ENCODE measurements around the gene PLXNC1.
A peak's percentile ranks its signal among the peaks of the same experiment; 100 is the strongest.

Gene PLXNC1

DNA sequence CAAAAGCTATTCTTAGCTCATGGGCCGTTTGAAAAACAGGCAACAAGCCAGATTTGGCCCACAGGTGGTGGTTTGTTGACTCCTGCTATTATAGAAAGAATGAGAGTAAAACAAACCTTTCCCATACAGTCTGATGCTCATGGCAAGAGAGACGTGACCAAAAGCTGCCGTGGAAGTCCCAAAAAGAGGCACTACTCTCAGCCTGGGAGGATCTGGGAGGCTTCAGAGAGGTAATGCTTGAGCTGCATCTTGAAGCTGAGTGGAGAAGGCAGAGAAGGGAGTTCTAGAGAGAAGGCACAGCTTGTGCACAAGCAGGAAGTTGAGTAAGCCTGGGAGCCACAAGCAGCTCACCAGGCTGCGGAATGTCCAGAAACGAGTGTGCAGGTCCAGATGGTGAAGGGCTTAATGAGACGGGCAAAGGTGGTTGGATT, 9.6 kb downstream of the PLXNC1 start:
- peak; percentile 31 for DNase-seq (ENCODE audit: low spot score)

DNA sequence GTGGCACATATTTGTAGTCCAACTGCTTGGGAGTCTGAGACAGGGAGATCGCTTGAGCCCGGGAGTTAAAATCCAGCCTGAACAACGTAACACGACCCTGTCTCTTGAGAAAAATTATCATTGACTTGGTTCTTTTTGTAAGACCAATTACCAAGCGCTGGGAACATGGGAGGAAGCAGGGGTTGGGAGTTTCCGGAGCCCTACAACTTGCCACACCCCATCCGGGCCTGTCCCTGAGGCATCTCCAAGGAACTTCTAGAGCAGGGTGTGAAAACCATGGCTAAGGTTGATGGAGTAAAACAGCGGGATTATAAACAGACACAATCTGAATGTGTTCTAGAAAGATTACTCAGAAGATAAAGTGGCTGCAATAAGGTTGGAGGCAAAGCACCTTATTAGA, 10.3 kb downstream of the PLXNC1 start:
- no peak for DNase-seq (ENCODE audit: low spot score)

DNA sequence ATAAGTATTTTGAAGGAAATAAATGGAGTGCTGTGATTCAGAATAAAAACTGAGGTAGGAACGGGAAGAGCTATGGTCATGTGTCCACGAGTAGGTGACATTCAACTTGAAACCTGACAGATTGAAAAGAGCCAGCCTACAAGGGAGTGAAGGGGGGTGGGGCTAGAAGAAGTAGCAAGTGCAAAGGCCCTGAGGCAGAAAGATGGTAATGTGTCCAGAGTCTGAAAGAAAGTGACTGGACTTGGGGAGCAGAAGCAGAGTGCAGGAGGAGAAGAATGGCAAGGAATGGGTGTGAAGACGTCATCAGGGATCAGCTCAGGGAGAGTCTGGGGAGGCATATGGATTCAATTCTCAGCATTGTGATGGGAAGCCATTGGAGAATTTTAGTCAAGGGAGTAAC, 13.7 kb downstream of the PLXNC1 start:
- no peak for DNase-seq (ENCODE audit: low spot score)

DNA sequence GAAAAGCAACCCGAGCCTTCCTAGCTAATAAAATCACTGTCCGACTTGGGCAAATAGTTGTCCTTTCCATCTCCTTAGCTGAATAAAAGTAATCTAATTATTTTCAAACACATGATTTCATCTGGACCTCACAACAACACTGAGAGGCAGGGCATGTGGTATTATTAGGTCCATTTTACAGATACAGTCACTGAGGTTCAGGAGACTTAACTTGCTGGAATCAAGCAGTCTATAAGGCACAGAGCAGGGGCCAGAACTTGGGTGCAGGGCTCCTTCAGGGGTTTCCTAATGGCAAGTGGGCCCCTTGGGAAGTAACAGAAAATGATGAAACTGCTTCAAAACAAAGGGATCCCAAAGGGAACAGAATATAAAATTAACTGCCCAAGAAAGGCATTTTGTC, 15.5 kb downstream of the PLXNC1 start:
- no peak for DNase-seq (ENCODE audit: low spot score)

DNA sequence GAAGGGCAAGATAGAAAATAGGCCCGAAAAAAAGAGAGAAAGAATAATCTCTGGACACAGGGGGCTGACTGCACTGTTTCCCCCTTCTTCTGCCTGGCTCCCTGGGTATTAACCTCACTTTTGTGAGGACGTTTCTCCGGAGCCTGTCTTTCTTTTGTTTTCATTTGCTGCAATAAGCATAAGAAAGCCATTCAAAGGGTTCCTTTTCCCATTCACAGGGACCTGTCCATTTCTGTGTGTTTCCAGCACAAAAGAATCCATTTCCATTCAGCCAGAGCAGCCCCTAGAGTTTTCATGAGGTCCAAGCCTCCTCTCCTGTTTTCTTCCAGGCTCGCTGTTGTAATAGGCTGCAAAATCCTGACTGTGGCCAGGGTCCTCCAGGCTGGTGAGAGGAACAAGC, 16.8 kb downstream of the PLXNC1 start:
- no peak for DNase-seq (ENCODE audit: low spot score)

DNA sequence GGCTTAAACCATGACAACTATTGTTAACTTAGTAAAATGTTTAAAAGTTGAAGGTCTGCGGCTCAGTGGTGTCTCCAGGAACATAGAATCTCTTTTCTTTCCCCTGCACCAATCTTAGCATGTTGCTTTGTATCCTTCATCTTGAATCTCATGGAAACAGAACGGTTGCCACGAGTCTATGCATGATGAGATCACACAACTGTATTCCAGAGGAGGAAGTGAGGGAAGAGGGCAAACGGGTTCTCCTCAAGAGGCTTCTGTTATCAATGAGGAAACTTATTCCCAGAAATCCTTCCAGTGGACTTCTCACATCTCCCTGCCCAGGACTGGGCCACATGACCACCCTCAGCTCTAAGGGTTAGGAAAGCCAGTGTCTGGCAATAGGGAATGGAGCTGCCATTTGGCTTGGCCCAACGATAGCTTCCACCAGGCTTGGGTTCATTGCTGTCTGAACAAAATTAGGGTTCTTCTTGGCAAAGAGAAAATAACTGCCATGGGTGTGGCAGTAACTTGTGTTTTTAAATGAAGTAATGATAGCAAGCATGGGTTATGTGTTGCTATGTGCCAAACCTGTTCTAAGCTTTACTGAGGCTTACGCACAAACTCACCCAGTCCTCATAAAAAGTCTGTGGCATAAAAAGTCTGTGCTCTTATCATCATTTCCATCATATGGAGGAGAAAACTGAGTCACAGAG, 17.4 kb downstream of the PLXNC1 start:
- no peak for DNase-seq (ENCODE audit: low spot score)

DNA sequence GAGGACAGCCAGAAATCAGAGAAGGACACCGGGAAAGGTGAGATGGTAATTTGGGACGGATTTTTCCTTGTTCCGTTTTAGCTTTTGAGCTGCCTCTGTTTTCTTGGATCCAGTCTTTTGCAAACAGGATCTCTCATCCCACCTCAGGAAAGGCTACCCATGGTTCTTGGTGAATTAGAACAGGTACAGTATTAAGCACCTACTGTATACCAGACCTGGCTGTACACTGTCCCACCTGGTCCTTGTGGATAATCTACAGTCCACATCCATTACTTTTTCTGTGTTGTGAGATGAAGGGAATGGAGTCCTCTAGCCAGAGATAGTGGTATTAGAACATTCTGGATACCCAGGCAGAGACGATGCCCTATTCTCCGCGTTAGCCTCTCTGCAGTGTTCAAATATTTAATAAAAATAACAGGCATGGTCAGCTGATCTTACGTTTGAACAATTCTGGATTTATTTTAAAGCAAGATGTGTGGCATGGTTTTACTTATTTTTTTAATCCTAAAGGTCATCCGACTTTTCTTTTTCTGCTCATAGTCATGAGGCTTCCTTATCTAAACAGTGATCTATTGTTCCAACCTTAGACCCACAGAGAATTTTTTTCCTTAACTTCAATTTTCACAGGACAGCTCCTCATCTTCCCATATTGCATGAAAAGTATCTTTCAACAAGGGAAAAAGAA, 18.8 kb downstream of the PLXNC1 start:
- DNase-seq (ENCODE audit: low spot score): no peak

DNA sequence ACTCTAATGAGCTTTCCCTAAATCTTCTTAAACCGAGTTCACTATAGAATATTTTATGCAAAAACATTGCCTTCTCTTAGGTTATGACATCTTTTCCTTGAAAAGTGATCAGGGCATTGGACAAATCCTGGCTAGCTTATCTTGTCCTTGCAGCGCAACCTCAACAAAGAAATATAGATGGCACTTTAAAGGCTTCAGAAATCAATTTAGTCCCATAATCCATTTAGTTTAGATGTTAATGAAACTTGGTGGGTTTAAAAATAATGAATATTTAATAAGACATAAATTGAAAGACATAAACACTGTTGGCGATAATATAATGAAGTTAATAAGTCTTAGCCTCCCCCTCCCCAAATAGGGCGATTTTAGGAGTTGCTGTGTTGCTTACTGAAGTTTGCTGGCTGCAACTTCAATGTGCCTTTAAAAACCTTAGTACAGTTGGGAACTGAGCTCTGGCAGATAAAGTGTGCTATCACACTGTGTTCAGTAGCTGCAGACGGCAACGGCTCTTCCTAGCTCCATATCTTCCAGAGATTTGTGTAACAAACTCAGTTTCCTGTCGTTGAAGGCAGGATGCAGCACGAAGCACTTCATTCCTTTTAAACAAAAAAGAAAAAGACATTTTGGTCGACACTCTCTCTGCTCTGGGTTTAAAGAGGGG, 19.5 kb downstream of the PLXNC1 start:
- no peak for DNase-seq (ENCODE audit: low spot score)

DNA sequence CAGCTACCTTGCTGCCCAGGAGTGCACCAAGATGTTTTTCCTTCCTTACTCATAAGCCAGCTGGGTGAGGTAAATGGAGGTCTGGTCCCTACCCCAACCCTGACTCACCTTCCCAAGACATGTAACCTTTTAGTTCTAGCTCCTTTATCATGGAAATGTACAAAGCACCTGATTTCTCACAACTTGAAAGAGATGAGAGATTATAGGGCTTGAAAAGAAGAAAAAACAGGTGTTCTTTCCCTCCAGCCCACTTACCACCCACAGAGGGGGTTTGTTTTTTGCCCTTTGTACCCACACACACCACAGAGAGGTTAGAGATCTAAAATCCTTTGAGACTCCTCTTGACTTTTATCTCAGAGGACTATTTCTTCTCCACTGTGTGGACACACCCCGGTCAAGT, 21.1 kb downstream of the PLXNC1 start:
- no peak for DNase-seq (ENCODE audit: low spot score)

DNA sequence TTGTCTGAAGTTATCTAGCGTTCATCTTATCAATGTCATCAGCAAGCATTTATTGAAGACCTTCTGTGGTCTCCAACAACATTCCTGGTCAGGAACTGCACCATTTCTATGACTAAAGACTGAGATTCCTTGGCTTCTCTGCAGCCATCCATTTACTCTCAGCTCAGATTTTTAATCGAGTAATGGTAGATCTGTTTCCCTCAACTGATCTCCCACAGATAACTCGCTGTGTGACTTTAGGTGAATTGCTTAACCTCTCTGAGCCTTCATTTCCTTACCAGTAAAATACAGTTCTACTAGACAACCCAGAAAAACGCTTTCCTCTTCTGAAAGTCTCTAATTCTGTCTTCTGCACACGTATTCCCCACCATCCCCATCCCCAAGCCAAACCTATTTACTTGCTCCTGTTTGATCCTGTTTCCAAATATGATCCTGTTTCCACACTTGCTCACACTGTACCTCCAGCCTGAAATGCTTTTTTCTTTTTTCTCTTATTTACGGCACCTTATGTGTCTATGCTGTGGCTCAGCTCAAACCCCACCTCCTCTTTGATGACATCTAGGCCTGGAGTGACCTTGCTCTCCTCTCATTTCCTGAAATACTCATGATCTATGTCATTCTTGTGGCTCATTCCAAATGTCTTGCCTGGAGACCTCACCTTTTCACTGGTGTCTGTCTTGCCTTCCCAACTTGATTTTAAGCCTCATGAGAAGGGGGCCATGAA, 21.8 kb downstream of the PLXNC1 start:
- DNase-seq (ENCODE audit: low spot score): no peak

DNA sequence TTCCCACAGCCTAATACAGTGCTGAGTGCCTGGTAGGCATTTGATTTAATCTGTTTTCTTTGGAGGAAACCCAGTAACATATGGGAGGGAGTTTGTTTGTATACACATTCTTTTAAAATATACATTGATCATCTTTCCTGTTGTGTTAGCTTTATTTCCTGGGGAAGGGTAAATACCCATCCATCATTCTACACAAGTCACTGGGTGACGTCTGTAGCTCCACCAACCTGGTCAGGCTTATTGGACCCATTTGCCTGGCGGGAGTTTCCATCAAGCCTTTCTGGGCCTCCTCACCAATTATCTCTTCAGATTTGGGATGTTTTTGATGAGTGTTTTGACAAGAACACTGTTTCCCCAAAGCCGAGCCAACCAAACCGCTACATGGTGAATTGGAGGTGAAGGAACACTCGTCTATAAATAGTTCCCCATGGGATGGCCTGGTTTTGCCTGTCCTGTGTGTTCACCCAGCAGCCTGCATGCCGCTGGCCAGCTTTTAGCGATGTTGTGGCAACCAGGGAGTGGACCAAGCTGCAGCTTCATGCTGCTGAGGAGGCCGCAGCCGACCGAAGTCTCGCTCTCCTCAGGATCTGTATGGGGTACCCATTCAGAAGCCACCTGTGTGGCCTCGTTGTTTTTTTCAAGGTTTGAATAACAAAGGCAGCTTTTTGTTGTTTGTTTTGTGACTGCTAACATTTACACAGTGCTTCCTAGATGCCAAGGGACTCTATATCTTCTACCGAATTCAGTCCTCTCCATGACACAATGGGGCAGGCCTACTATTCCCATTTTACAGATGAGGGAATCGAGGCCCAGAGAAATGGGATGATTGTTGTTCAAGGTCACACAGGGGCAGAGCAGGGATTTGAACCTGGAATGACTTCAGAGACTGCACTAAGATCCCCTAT, 22.6 kb downstream of the PLXNC1 start:
- DNase-seq (ENCODE audit: low spot score): no peak

DNA sequence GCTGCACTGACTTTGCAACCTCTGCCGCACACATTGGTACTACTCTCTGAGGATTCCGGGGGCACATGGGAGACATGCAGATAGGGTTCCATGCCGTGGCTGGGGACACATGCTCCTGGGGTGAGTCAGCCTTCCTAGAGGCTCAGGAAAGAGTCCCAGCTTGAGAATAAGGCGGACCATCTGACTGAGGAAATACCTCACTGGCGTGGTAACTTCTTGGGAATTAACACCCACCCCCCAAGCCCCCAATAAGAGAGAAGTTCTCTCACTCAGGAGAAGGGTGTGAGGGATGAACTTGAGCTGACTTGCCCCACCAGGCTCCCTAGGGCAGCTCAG, 23.2 kb downstream of the PLXNC1 start:
- no peak for DNase-seq (ENCODE audit: low spot score)

DNA sequence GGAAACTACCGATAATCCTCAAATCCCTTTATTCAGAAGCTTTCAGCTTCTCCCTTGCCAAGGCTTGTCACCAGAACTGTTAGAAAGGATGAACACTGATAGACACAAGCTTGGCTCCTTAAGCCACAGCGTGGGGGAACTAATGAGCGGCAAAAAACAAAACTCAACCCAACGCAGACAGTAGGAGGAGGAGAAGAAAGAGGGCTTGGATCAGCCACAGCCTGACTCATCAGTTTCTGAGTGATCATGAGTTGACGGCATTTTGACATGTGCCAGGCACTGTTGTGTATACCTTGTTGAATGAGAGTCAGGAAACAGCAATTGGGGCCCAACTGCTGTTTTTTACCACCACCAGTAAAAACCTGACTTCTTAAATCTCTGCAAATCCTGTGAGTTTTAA, 23.7 kb downstream of the PLXNC1 start:
- no peak for DNase-seq (ENCODE audit: low spot score)

DNA sequence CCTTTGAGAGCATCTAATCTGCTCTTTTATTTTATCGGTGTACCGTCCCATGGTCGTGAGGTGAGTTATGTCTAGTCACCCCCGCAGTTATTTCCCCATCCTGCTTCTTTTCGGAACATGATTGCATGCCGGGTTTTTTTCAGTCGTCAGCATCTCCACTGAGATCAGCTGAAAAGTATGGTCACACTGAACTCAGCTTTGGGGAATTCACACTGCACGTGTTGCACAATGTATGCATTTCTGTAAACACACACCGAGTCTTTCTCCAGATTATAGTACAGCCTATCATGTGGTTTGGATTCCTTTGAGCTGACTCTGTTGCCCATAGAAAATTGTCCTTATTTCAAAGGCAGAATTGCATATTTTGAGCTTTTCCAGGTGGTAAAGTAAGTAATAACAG, 24.6 kb downstream of the PLXNC1 start:
- no peak for DNase-seq (ENCODE audit: low spot score)

DNA sequence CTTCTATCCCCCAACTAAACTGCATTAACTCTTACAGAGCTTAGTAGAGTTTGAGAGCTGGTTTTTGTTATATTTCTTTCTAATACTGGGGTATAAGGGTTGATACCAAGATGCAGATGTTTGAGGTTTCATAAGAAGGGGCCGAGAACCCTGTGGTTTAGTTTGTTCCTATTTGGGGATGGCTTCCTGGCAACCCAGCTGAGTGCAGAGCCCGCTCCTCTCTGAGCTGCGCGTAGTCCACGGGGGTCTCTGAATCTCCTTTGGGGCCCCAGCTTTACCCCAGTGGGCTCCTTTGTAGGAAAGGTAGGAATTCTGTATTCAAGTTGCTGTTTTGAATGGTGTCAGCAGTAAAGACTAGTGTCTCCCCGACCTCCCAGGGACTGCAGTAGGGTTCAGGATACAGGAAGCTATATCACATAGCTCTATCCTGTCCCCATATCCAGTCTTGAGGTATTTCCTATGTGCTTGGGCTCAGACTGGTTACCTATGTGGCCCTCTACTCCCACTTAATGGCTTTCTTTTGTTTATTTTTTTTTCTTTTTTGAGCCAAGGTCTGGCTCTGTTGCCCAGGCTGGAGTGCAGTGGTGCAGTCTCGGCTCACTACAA, 25.4 kb downstream of the PLXNC1 start:
- no peak for DNase-seq (ENCODE audit: low spot score)

DNA sequence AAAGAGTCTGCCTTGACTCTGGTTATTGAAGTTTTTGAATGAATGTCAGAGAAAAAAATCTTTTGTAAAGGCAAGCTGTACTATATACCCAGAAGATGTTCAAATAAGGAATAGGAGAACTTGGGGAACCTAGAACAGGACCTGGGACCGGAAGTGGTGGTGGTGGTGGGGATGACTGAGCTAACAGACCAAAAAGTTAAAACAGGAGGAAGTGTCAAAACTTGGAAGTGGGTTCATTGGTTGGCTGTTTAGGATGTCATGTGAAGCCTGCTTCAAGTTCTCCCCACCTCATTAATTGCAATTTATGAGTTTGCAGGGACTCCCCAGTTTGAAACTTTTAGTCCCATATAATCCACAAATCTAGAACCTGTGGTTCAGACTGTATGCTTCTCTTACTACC, 26.2 kb downstream of the PLXNC1 start:
- DNase-seq (ENCODE audit: low spot score): no peak

DNA sequence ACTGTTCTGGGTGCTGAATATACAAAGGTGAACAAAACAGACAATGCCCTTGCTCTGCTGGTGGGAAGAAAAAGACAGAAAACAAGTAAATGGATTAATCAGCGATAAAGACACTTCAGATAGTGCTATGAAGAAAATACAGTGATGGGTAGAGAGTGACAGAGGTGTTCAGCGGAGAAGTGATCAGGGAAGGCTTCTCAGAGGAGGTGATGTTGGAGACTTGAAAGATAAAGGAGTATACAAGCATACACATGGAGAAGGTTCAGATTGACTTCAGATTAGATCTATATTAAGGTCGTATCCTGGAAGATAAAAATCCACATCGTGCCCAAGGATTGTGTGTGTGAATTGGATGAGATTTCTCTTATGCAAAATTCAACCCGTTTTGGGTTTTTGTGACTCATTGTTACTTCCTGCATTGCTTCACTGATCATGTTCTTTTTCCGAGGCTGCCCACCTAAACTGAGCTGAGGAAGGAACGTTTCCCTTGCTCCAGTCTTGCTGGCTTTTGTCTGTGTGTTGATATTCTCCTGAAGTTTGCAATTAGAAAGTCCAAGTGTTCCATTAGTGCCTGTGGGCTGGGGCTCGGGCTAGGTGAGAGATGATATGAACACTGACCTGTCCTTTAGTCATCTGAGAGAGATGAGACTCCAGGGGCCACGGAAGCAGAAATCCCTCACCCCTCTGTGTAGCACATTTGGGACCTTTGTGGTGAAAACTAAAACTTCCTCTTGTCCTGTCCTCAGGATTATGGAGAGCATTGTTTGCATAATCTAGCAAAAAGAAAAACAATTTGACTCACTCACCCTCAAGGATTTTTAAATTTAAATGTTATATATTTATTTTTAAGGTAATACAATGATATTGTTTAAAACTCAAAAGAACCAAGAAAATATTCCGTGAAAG, 27.6 kb downstream of the PLXNC1 start:
- DNase-seq (ENCODE audit: low spot score): no peak

DNA sequence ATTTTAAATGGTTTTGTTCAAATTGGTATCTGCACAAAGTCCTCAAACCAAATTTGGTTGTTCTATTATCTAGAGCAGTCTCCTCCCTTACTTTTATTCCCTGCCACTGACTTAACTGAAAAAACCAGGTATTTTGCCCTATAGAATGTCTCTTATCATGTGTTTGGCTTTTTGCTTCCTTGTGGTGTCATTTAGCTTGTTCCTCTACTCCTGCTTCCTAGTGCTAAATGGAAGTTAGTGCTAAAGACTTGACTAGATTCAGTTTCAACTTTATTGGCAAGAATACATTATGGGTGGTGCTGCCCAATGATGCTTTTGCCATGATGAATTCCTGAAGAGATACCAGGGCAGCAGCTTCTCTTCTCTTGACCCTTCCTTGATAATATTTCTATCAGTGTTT, 29.7 kb downstream of the PLXNC1 start:
- DNase-seq (ENCODE audit: low spot score): no peak

DNA sequence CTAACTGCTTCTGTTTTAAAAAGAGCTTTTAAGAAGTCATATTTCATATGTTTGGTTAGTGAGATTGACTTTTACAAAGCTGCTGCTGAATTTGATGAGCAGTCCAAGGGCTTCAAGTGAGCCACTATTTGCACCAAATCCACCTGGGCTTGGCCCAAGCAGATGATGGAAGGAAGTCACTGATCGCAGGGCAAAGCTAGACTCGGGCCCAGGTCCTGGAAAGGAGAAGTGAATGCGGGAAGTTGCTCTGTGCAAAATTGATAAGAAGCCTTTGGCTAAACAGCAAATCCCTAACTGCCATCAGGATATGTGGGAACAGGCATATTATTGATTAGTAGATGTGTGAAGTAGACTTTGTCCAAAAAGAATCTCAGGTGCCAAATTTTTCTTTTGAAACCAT, 30.5 kb downstream of the PLXNC1 start:
- no peak for DNase-seq (ENCODE audit: low spot score)

DNA sequence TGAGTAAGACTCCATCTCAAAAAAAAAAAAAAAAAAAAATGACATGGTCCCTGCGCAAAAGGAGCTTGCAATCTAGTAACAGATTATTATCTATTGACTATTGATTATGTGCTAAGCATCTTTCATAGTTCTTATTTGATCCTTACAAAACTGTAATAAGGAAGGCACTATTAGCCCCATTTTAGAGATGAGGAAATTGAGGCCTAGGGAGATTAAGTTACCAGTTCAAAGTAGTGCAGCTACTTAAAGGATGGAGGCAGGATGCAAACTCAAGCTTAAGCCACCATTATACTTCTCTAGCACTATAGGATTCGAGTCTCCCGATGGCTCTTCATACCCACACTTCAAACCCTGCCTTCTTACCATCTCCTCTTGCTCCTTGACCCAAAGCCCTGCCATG, 31.3 kb downstream of the PLXNC1 start:
- no peak for DNase-seq (ENCODE audit: low spot score)
